Neural progenitor cell (in vitro differentiated cells): ENCODE data around the gene ANO8. TPM values are rescaled to one million over a fixed set of nuclear protein-coding genes. Genes with fewer than 3 reads are reported as not detected.
A peak's percentile ranks its signal among the peaks of the same experiment; 100 is the strongest.

ENCODE experiments used
- DNase-seq: peaks from one replicate; pipeline ENCODE4 v3.0.0-alpha.2; 2016; ENCODE audit warnings: low spot score
- H2AFZ ChIP-seq: fragments of 200-600 bp; sonication (generic); replicated peaks from 2 replicates; pipeline ENCODE4 v1.6.1; 2016; ENCODE audit warnings: antibody characterized with exemption
- H3F3A ChIP-seq: fragments of 200-600 bp; sonication (generic); 2 replicates; pipeline ENCODE4 v1.6.1; 2016; ENCODE audit warnings: antibody characterized with exemption, low read depth
- H3K27ac ChIP-seq: fragments of 200-600 bp; sonication (generic); 2 replicates; pipeline ENCODE4 v1.5.1; 2016; ENCODE audit warnings: mild to moderate bottlenecking
- H3K27me3 ChIP-seq: fragments of 200-600 bp; sonication (generic); 2 replicates; pipeline ENCODE4 v1.6.1; 2016; ENCODE audit warnings: mild to moderate bottlenecking, moderate library complexity
- H3K36me3 ChIP-seq: fragments of 200-600 bp; sonication (generic); 2 replicates; pipeline ENCODE4 v1.5.1; 2016
- H3K4me1 ChIP-seq: fragments of 200-600 bp; sonication (generic); 2 replicates; pipeline ENCODE4 v1.6.1; 2016; ENCODE audit warnings: mixed run types
- H3K4me2 ChIP-seq: fragments of 200-600 bp; sonication (generic); 2 replicates; pipeline ENCODE4 v1.6.1; 2016
- H3K4me3 ChIP-seq: fragments of 200-600 bp; sonication (generic); 2 replicates; pipeline ENCODE4 v1.5.1; 2016
- H3K79me2 ChIP-seq: fragments of 200-600 bp; sonication (generic); 2 replicates; pipeline ENCODE4 v1.6.1; 2016; ENCODE audit warnings: low read depth
- H3K9ac ChIP-seq: fragments of 200-600 bp; sonication (generic); 2 replicates; pipeline ENCODE4 v1.6.1; 2016
- H3K9me3 ChIP-seq: fragments of 200-600 bp; sonication (generic); 2 replicates; pipeline ENCODE4 v1.5.1; 2016; ENCODE audit warnings: low read depth
- H4K20me1 ChIP-seq: fragments of 200-600 bp; sonication (generic); 2 replicates; pipeline ENCODE4 v1.6.1; 2016; ENCODE audit warnings: low read depth
- H3K27ac Mint-ChIP-seq: 3 replicates; pipeline ENCODE4 v1.8.0; 2021; ENCODE audit warnings: mixed read lengths
- H3K27me3 Mint-ChIP-seq: 2 replicates; pipeline ENCODE4 v1.8.0; 2022; ENCODE audit warnings: low read depth, mild to moderate bottlenecking, inconsistent platforms, moderate library complexity, mixed read lengths; ENCODE audit not compliant: insufficient read depth
- H3K36me3 Mint-ChIP-seq: 3 replicates; pipeline ENCODE4 v1.8.0; 2021; ENCODE audit warnings: mixed read lengths
- H3K4me1 Mint-ChIP-seq: 3 replicates; pipeline ENCODE4 v1.8.0; 2021; ENCODE audit warnings: mixed read lengths
- H3K4me3 Mint-ChIP-seq: 3 replicates; pipeline ENCODE4 v1.8.0; 2021; ENCODE audit warnings: mild to moderate bottlenecking, moderate library complexity, mixed read lengths
- H3K9me3 Mint-ChIP-seq: 3 replicates; pipeline ENCODE4 v1.8.0; 2020; ENCODE audit warnings: mixed read lengths
- EZH2 ChIP-seq: fragments of 200-600 bp; sonication (generic); IDR thresholded peaks from 2 replicates; pipeline ENCODE4 v1.6.1; 2017; ENCODE audit warnings: antibody characterized with exemption, mild to moderate bottlenecking, moderate library complexity
- EZH2phosphoT487 ChIP-seq: fragments of 200-600 bp; sonication (generic); IDR thresholded peaks from 2 replicates; pipeline ENCODE4 v1.6.1; 2017; ENCODE audit warnings: antibody characterized with exemption
- total RNA-seq: library from RNA; depleted of rRNA; stranded (reverse); fragments of >200 nt; gene quantifications from 2 replicates; pipeline ENCODE4 v1.2.3, GENCODE V29; 2015; ENCODE audit warnings: low replicate concordance
- TF ChIP-seq, protein P1 (sequence below): fragments of 200-600 bp; sonication (generic); IDR thresholded peaks from 2 replicates; pipeline ENCODE4 v1.5.1; 2017; ENCODE audit warnings: antibody characterized with exemption, mild to moderate bottlenecking

Gene ANO8
- total RNA-seq, 1 donor from 2014 or later, result 11.4 TPM

DNA sequence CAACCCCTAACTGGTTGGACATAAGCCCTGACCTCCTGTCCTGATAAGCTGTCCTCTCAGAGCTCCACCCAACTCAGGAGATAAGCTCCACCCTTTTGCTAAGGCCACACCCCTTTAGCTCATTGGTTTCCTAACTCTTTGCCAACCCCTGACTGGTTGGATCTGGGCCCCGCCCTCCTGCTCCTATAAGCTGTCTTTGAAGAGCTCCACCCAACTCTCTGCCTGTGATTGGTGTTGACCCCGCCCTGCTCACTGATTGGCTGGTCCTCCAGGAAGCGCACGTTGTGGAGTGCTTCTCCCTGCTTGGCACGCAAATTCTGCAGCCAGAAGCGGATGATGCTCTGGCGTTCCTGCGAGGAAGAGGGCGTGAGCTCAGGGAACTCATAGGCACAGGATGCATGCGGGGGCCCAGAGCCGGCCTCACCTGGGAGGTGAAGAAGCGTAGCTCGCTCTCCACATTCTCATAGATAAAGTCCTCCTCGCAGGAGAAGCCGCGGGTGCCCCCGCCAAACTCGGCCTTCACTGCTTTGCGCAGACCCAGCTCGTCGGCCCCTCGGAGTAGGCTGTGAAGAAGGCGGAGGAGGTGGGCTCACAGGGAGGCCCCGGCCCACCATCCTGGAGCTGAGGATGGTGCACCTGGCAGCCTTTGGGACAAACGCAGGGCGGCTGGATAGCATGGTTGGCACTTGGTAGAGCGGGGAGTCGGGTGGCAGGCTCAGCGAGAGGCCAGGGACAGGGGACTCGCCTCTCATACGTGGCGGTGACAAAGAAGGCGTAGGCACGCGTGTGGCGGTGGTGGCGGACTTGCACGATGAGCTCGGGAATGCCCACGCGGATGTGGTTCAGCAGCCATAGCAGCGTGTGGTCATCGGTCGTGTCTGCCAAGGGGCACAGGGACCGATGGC is 1.7 kb downstream of the ANO8 start:
- Mint-ChIP-seq H3K36me3 (peaks cover 16% of the 10 kb centered on the region), H3K4me1 (peaks cover 19% of the 10 kb centered on the region), H3K9me3 (no peaks in the 10 kb centered on the region), H3K4me3 (peak overlapping the region; percentile 83), H3K27ac (no peak overlapping the region), H3K27me3 (peaks cover 15% of the 10 kb centered on the region)
- Histone ChIP-seq H3F3A (peaks cover 61% of the 10 kb centered on the region), H3K9me3 (no peaks in the 10 kb centered on the region), H3K9ac (no peak overlapping the region), H3K4me2 (peak overlapping the region; percentile 86), H3K36me3 (no peaks in the 10 kb centered on the region), H3K27ac (no peak overlapping the region), H3K27me3 (peaks cover 17% of the 10 kb centered on the region), H3K79me2 (peaks cover 9% of the 10 kb centered on the region), H3K4me3 (no peak overlapping the region), H3K4me1 (peaks cover 3% of the 10 kb centered on the region), H2AFZ (no peak overlapping the region), H4K20me1 (peaks cover 8% of the 10 kb centered on the region)
- peak; percentile 77 for DNase-seq
- TF ChIP-seq EZH2 (no peak), EZH2phosphoT487 (no peak)
- TF ChIP-seq, protein P1, sequence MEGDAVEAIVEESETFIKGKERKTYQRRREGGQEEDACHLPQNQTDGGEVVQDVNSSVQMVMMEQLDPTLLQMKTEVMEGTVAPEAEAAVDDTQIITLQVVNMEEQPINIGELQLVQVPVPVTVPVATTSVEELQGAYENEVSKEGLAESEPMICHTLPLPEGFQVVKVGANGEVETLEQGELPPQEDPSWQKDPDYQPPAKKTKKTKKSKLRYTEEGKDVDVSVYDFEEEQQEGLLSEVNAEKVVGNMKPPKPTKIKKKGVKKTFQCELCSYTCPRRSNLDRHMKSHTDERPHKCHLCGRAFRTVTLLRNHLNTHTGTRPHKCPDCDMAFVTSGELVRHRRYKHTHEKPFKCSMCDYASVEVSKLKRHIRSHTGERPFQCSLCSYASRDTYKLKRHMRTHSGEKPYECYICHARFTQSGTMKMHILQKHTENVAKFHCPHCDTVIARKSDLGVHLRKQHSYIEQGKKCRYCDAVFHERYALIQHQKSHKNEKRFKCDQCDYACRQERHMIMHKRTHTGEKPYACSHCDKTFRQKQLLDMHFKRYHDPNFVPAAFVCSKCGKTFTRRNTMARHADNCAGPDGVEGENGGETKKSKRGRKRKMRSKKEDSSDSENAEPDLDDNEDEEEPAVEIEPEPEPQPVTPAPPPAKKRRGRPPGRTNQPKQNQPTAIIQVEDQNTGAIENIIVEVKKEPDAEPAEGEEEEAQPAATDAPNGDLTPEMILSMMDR, result no peak

DNA sequence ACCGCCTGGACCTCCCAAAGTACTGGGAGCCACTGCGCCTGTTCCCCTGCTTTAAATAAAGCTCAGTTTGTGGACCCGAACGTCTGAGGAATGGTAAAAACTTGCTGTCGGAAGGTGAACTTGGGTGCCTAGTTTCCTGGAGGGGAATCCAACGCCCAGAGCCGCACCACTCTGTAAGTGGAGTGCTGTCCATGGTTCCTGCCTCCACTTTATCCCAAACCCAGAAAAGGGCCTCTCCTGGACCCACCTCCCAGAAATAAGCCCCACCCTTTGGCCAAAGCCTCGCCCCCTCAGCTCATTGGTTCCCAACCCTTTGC is 2.3 kb downstream of the ANO8 start:
- Histone ChIP-seq H3K79me2 (peaks cover 5% of the 10 kb centered on the region), H3K4me2 (no peak overlapping the region), H3K4me3 (no peak overlapping the region), H3K9ac (no peak overlapping the region), H3K27ac (no peak overlapping the region), H3K4me1 (peaks cover 5% of the 10 kb centered on the region), H3K27me3 (peaks cover 17% of the 10 kb centered on the region), H4K20me1 (peaks cover 8% of the 10 kb centered on the region), H3F3A (peaks cover 67% of the 10 kb centered on the region), H2AFZ (no peak overlapping the region), H3K36me3 (no peaks in the 10 kb centered on the region), H3K9me3 (no peaks in the 10 kb centered on the region)
- peaks cover 24% of the 10 kb centered on the region for H3K4me1 Mint-ChIP-seq
- no peak for DNase-seq
- peaks cover 9% of the 10 kb centered on the region for H3K27me3 Mint-ChIP-seq
- peaks cover 16% of the 10 kb centered on the region for H3K36me3 Mint-ChIP-seq
- H3K4me3 Mint-ChIP-seq, result peak overlapping the region; percentile 83
- H3K27ac Mint-ChIP-seq, result no peak overlapping the region
- TF ChIP-seq EZH2 (no peak), EZH2phosphoT487 (no peak)
- TF ChIP-seq, protein P1, result no peak
- H3K9me3 Mint-ChIP-seq, result no peaks in the 10 kb centered on the region

DNA sequence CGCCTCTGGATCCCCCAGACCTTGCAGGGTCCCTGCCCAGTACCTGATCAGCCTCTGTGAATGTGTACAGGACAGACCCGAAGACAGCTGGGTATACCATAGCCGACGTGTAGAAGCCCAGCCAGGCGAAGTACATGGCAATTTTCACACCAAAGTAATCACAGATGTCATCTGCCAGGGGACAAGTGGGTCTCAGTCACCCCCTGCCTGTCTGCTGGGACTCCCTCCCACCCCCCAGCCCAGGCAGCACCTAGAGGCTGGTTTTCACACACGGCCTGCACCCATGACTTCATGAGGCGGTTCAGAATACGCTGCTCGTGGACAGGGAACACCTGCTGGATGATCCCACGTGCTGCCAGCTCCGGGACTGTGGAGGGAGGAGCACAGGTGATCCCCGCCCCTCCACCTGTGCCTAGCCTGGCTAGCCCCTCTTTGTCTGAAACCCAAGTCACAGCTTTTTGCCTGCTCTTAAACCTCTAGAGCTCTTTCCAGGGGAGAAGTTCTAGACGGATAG is 3.6 kb downstream of the ANO8 start:
- Mint-ChIP-seq H3K36me3 (peaks cover 16% of the 10 kb centered on the region), H3K9me3 (no peaks in the 10 kb centered on the region), H3K4me1 (peaks cover 22% of the 10 kb centered on the region), H3K27me3 (peaks cover 9% of the 10 kb centered on the region), H3K27ac (no peak overlapping the region), H3K4me3 (no peak overlapping the region)
- no peak overlapping the region for H3K27ac ChIP-seq
- no peak overlapping the region for H3K4me2 ChIP-seq
- H3K79me2 ChIP-seq, result peaks cover 5% of the 10 kb centered on the region
- TF ChIP-seq EZH2phosphoT487, result no peak
- TF ChIP-seq EZH2, result no peak
- TF ChIP-seq, protein P1, result no peak
- H2AFZ ChIP-seq, result no peak overlapping the region
- H3K9ac ChIP-seq, result no peak overlapping the region
- no peaks in the 10 kb centered on the region for H3K9me3 ChIP-seq
- H3K4me3 ChIP-seq, result no peak overlapping the region
- H3K27me3 ChIP-seq, result peaks cover 17% of the 10 kb centered on the region
- H3F3A ChIP-seq, result peaks cover 69% of the 10 kb centered on the region
- DNase-seq, result no peak
- H3K4me1 ChIP-seq, result peaks cover 17% of the 10 kb centered on the region
- no peaks in the 10 kb centered on the region for H3K36me3 ChIP-seq
- peaks cover 8% of the 10 kb centered on the region for H4K20me1 ChIP-seq
